Breast epithelium (tissue), 3 donors: ENCODE data around the gene SMG7.

Source experiments
- CTCF ChIP-seq, 3 donors: fragments of 450-650 bp; IDR thresholded peaks; one replicate each; pipeline ENCODE4 v1.5.1; 2016 to 2017; ENCODE audit warnings: antibody characterized with exemption in 3 of 3, mild to moderate bottlenecking in 3 of 3, moderate library complexity in 3 of 3
- POLR2AphosphoS5 ChIP-seq, 3 donors: sonication (generic); formaldehyde crosslinking; IDR thresholded peaks; one replicate each; pipeline ENCODE4 v1.6.1; 2017; ENCODE audit warnings: antibody characterized with exemption in 3 of 3

- TF ChIP-seq POLR2AphosphoS5 (IDR thresholded peaks at IDR 0.05): no peak
- no peak for TF ChIP-seq CTCF (IDR thresholded peaks at IDR 0.05)
These were observed 116.5 kb downstream of the SMG7 start for GRCh38 chr1:183588827-183589226.
